ENCODE measurements around the gene PRPF8.

The PRPF8 gene

DNA sequence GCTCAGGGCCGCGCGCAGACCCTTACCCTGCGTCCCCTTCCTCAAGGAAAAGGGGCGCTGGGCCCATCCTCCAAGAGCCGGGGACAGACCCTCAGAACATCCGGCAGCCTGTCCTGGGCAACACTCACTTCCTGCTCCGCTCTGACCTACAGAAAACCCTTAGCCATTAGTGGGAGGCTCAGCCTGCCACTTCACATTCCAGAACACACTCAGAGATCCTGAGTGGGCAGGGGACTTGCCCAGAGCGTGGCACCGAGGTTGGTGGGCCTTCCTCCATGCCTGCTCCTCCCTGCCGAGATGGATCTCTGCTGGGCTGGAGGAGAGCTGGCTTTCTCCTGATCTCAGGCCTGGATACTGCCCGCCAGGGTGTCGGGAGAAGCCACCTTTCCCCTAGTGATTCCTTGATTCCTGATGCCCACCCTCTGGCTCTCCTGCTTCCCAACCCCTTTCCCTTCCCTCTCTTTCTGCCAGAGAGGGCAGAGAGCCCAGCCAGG lies 40.6 kb downstream of the PRPF8 start:
- no peak for DNase-seq

DNA sequence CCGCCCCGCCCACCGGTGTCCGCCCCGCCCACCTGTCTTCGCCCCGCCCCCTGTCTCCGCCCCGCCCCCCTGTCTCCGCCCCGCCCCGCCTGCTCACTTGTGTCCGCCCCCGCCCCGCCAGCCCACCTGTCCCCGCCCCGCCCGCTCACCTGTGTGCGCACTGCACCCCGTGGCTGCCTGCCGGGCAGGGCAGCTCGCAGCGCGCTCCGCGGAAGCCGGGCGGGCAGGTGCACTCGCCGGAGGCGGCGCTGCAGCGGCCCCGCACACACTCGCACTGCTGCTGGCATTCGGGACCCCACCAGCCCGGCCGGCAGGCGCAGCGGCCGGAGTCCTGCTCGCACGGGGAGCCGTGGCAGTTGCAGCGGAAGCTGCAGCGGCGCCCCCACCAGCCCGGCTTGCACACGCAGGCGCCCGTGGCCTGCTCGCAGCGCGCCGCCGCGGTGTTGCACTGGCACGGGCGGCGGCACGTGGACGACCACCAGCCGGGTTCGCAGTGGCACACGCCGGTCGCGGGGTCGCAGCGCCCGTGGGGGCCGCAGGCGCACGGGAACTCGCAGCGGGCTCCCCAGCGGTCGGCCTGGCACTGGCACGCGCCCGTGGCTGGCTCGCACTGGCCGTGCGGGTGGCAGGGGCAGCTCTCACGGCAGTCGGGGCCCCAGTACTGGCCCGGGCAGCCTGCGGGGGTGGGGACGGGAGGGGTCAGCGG lies 41.2 kb downstream of the PRPF8 start:
- no peak for DNase-seq

GRCh38 chr17:1641065-1641403 lies 43.6 kb downstream of the PRPF8 start:
- no peak for DNase-seq

GRCh38 chr17:1640329-1641064 lies 44.2 kb downstream of the PRPF8 start:
- no peak for DNase-seq

- no peak for DNase-seq
Measured at GRCh38 chr17:1639549-1640180, 45.0 kb downstream of the PRPF8 start.

GRCh38 chr17:1638624-1639300 lies 45.9 kb downstream of the PRPF8 start:
- DNase-seq: no peak

GRCh38 chr17:1638171-1638590 lies 46.5 kb downstream of the PRPF8 start:
- DNase-seq: no peak

DNA sequence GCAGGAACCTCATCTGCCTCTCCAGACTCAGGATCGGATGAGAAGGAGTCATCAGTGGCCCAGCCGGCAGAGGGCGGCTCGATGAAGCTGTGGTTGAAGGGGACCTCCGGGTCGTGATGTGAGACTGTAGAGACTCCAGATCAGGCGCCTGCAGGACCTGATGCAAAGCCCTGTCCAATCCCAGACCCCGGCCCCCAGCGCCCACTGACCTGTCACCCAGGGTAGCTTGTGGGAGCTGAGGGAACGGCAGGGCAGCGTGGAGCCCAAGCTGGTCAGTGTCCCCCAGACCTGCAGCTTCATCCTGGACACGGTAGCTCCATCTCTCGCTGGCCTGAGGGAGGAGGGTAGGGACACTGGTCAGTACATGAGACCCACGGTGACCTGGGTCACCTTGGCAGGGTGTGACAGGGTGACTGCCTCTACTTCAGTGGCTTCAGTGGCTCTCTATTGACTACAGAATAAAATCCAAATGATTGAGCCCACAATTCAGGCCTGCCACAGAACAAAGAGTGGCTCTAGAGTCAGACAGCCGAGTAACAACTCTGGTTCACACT lies 47.9 kb downstream of the PRPF8 start:
- DNase-seq: no peak

DNA sequence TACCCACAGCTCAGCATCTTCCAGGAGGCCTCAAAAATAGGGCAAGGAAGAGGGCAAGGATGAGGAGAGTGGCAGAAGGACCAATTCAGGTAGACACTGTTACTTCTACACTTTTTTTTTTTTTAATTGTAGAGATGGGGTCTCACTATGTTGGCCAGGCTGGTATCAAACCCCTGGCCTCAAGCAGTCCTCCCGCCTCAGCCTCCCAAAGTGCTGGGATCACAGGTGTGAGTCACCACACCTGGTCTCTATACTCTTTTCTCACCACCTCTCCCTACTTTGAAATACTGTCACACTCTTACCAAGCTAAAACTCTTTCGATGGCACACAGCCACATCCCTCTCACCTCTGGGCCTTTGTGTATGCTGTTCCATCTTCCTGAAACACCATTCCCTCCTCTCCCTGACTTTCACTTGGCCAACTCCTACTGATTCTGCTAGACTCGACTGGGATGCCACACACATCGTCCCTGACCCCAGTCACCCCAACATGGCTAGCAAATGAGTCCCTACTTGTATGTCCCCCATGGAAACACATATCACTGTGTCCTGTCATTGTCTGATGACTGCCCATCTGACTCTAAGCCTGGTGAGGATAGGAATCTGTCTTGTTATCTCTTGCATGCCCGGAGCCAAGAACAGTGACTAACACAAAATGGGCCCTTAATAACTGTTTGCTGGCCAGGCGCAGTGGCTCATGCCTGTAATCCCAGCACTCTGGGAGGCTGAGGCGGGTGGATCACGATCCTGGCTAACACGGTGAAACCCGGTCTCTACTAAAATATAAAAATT lies 48.8 kb downstream of the PRPF8 start:
- DNase-seq: no peak

DNA sequence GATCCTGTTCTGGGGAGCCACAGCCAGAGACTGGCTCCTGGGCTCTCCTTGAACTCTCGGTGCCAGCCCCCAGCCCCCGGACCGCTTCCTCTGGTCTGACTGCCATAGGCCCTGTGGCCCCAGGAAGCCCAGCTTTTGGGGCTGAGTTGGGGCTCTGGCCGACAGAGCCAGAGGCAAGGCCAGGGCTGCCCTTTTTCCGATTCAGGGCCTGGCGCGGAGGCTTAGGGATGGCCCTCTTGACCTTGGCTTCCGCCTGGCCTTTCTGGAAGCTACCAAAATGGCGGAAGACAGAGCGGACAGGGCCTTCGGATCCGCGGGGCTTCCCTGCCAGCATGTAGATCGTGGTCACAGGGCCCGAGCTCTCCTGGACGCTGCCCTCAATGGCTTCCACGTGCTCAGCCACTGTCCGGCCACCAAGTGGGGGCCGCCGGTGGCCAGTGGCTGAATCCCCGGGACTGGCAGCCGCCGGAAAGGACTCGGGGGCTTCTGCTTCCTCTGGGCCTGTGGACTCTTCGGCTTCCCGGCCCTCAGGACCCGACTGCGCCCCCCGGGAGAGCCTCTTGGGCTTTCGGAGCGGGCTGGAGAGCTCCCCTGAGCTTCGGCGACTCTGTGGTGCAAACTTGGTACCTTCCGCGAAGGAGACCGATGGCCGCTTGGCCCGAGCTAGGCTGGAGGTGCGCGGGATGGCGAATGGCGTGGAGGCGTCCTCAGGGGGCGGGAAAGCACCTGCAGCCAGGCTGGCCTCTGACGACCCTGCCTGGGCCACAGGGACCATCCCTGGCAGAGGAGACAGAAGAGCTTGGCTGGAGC lies 49.6 kb downstream of the PRPF8 start:
- no peak for DNase-seq

DNA sequence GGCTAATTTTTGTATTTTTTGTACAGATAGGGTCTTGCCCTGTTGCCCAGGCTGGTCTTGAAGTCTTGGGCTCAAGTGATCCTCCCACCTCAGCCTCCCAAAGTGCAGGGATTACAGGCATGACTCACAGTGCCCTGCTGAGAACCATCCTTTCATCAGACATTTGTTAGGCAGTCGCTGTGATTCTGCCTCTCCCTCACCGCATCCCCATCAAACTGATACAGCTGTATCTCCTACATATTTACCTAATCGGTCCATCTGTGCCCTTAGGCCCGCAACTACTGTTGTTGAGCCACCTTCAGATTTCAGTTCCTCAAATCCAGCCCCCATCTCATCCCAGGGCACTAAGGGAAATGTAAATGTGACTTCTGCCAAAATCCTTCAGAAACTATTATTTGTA lies 54.0 kb downstream of the PRPF8 start:
- no peak for DNase-seq

GRCh38 chr17:1629504-1630310 lies 55.0 kb downstream of the PRPF8 start:
- DNase-seq: peak in 1 of 2 experiments; percentile 18

DNA sequence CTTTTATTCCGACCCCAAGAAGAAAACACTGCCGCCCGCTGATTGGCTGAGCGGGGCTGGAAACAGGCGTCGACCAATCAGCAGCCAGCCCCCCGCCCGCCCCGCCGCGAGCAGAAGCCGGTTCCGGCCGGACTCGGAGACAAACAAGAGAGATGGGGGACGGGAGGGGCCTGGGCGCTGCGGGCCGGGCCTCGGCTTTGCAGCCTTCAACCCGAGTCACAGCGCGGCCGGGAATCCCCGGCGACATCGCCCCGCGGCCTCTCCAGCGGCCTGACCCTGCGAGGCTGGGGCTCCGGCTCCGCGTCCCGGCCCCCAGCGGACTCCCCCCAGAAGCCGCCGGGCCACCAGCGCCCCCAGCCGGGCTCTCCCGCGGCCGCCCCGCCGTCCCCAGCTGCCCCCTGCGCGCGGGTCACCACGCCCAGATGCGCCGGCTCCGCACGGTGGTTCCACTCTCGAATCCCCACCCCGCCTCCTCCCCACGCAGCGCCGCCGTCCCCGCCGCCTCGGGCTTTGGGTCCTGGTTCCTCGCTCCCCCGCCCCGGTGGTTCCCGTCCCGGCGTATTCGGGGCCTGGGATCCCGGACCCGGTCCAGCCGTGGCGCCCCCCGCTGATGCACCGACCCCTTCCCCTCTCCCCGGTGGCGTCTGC lies 55.7 kb downstream of the PRPF8 start:
- peak; percentile 80 to 89 for DNase-seq

- DNase-seq: peak; percentile 53 to 57
Measured at GRCh38 chr17:1627982-1628855, 56.4 kb downstream of the PRPF8 start, which contains the start of gene SLC43A2. Gene SLC43A2, minus strand, starts transcription at chr17:1628834. Its CDS starts 960 bp downstream, at chr17:1627874.

- no peak for DNase-seq
Measured at GRCh38 chr17:1627182-1627981, 57.3 kb downstream of the PRPF8 start.

- no peak for DNase-seq
Measured at GRCh38 chr17:1626333-1626732, 58.3 kb downstream of the PRPF8 start.

GRCh38 chr17:1625581-1625980 lies 59.1 kb downstream of the PRPF8 start:
- no peak for DNase-seq

- DNase-seq: no peak
Measured at GRCh38 chr17:1625053-1625452, 59.6 kb downstream of the PRPF8 start.
